LNCaP clone FGC (cell line): Measurements from ENCODE around the gene MEAF6.

Experiments
- DNase-seq: peaks from one replicate; pipeline ENCODE4 v3.0.0-alpha.2; 2011; ENCODE audit warnings: low read depth
- H3K4me3 ChIP-seq: 2 replicates; pipeline ENCODE4 v1.5.1; 2011; ENCODE audit warnings: mild to moderate bottlenecking, low read depth, low read length, control low read depth
- TF ChIP-seq, protein P1 (sequence below): IDR thresholded peaks from 2 replicates; pipeline ENCODE4 v1.5.1; 2012; ENCODE audit warnings: mild to moderate bottlenecking; ENCODE audit not compliant: control insufficient read depth, insufficient read depth; ENCODE audit errors: extremely low read depth

Gene MEAF6

DNA sequence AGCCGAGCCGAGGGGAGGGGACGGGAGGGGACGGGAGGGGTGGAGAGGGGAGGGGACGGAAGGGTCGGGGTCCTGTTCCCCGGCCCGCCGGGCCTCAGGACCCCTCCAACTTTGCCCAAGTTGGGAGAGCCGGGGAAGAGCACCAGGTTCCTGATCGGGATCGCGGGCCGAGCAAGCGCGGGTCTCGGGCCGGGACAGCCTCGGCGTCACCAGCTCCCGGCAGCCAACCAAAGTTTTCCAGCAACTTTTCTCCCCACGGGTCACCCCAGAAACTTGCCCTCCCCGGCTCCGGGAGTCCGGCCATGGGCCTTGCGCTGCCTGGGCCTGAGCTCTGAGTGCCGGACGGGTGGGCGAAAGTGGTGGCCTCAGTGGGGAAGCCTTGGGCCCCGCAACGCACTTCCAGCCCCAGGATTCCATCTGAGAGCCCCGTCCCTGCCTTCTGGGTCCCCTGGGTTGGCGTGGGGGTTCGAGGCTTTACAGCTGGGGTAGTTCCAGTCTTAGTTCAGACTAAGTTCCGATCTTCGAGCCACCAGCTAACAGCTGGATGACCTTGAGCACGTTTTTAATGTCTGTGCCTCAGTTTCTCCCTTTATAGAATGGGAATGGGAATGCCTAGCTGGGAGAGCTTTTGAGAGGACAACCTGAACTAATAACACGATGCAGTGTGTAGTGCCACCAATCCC lies 39.7 kb downstream of the MEAF6 start:
- no peak for DNase-seq
- peak overlapping the region; percentile 86 for H3K4me3 ChIP-seq
- TF ChIP-seq, protein P1, sequence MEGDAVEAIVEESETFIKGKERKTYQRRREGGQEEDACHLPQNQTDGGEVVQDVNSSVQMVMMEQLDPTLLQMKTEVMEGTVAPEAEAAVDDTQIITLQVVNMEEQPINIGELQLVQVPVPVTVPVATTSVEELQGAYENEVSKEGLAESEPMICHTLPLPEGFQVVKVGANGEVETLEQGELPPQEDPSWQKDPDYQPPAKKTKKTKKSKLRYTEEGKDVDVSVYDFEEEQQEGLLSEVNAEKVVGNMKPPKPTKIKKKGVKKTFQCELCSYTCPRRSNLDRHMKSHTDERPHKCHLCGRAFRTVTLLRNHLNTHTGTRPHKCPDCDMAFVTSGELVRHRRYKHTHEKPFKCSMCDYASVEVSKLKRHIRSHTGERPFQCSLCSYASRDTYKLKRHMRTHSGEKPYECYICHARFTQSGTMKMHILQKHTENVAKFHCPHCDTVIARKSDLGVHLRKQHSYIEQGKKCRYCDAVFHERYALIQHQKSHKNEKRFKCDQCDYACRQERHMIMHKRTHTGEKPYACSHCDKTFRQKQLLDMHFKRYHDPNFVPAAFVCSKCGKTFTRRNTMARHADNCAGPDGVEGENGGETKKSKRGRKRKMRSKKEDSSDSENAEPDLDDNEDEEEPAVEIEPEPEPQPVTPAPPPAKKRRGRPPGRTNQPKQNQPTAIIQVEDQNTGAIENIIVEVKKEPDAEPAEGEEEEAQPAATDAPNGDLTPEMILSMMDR = no peak

DNA sequence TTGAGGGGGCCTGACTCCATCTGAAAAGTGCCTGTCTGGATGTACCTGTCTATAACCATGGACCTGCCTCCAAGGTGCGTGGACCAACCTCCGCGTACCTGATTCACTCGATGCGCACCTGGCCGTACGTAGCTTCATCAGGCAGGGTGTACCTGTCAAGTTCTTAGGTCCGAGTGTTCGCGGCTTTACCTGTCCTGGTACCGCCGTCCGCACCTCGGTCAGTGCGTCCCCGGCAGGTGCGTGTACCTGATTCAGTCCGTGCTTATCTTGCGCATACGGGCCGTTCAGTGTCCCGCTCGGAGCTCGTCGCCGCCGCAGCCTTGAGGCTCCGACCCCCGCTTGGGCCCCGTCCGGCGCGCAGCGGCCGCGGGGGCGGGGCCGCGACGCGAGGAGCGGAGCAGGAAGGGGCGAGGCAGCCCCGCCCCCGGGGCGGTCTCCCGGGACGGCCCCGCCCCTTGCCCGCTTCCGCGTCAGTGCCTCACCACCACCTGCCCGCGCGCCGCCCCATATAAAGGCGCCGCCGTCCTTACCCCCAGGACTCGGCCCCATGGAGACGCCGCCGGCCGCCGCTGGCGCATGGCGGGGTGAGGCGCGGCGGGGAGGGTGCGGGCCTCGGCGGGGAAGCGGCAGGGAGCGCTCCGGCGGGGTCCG lies 40.4 kb downstream of the MEAF6 start, which contains the start of gene ZC3H12A:
ZC3H12A (plus strand) TSS at position 535 of the 651 bp plus-strand sequence. CDS start 917 bp downstream, outside the sequence.
- TF ChIP-seq, protein P1 = no peak
- no peak for DNase-seq
- peak within 1 kb of the TSS; percentile 86 for H3K4me3 ChIP-seq

DNA sequence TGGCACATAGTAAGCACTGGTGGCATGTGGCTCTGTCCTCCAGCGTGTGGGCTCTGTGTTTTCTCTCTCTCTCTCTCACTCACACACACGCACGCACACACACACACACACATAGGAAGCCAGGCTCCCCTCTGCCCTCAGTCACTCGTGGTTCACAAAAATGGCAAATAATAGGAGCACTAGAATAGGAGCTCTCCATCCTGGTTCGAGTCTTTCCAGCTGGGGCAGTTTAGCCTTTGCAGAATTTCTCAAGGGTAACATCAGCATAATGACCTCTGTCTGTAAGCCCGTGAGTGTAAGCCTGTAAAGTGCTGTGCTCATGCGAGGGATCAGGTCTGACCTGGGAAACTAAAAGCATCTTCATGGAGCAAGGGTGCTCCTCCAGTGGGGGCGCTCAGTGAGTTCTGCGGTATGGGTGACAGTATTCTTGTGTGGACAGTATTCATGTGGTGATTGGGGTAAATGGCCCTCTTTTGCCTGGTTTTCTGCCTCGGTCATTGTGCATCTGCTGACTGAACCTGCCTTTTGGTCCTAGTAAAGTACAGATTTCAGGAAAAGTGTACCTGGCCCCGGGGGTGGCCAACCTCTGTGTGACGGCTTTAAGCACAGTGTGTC lies 41.0 kb downstream of the MEAF6 start:
- H3K4me3 ChIP-seq = peak overlapping the region; percentile 86
- no peak for DNase-seq
- TF ChIP-seq, protein P1 = peak; percentile 22; the same call in 1 of the 2 replicates

DNA sequence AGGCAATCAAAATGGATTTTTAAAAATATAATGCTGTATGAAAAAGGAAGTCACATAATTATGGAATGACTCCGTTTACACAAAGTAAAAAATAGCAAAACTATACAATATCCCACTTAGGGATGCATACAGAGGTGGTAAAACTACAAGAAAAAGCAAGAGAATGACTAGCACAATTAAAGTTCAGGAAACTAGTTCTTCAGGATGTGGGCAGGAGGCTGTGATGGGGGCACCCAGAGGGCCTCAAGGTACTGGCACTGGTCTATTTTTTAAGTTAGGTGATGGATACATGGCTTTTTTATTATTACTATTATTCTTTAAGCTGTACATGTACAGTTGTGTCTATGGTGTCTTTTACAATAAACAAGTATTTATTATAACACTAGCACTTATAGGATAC lies 41.6 kb downstream of the MEAF6 start:
- no peak for DNase-seq
- TF ChIP-seq, protein P1 = no peak
- H3K4me3 ChIP-seq = peak overlapping the region; percentile 86

DNA sequence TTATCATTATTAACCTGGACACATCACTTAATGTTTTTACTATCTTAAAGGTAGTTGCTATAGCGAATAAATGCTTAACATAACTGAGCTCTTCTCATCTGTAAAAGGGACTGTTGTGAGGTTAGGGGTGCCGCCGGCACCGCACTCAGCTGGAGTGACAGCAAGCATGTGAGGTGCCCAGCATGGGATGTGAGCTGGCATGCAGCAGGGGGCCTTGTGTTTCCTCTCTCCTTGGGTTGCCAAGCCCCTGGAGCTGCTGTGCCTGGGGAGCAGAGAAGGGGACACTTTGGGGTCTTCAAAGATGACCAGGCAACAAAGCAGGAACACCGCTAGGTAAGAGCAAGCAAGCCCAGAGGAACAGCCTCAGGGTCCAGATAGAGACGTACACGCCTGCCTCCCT lies 42.3 kb downstream of the MEAF6 start:
- DNase-seq = no peak
- no peak overlapping the region for H3K4me3 ChIP-seq
- TF ChIP-seq, protein P1 = no peak

DNA sequence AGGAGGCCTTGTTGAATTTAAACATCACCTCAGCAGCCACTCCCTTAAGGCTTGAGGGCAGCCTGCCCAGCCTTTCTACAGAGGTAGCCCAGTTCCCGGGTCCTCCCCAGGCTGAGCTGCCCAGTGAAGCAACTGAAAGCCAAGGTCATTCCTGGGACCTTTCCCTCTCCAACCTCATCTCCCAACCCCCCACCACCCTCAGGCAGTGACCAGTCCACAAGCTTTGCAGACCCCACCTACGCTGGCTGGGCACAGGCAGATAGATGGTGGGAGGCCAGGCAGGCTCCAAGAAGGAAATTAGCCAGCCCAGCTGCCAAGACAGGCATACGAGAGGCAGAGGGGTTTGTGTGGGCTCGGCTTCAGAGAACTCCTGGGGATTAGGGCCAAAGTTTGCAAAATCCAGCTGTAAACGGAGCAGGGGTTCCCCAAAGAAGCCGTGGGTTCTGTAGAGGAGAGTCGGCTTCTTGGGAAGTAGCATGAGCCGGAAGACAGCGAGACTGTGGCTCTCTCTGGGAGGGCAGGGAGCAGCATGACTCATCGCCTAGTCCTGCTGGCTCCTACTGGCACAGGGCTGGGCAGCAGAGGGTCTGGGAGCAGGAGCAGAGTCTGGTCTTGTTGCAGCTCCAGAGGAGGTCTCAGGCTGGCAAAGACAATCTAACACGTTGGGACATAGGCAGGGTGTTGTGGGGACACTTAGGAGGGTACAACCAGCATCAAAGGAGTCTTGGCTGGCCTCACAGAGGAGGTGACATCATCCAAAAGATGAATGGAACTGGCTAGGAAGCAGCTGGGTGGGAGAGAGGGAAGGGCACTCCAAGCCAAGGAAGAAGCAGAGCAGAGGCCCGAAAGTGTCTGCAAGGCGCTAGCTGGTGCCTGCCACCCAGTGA lies 43.0 kb downstream of the MEAF6 start:
- peak overlapping the region; percentile 3; the same call in 1 of the 2 replicates for H3K4me3 ChIP-seq
- TF ChIP-seq, protein P1 = no peak
- DNase-seq = no peak
